NCI-H526 treated with DMSO at 0.1 percent for 48 hours (cell line): Measurements from ENCODE around the gene MBP.
"Not testable (repeated sequence)": the region's sequence is repeated elsewhere in the genome, so short reads cannot be mapped to it uniquely, and the experiment has no call there.

ENCODE experiments used
- DNase-seq: peaks from one replicate; lab custom pipeline; 2025; lab: John Stamatoyannopoulos, UW

MBP gene

DNA sequence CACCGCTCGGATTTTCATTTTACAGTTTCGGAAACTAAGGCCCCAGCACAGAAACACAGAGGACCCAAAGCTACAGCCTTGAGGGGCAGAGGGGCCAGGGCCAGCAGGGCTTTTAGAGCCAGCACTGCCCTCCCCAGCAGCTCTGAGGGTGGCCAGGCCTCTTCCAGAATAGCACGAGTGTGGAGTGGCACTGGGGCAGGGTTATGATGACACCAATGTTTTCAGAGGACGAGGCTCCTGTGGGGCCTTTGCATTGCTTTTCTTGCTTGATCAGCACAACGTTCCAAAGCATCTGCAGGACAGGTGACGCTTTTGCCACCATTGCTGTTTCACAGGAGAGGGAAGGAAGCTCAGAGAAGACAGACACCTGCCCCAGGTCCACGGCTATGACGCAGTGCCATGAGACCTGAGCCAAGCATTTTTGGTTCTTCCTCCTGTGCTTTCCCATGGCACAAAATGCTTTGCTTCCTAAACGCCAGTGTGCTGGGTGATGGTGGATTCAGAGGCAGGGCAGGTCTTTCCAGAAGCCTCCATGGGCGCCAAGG, 126.9 kb downstream of the MBP start:
- DNase-seq, result no peak

- no peak for DNase-seq
These were observed 127.8 kb downstream of the MBP start for GRCh38 chr18:77004555-77005380.

- no peak for DNase-seq
These were observed 129.3 kb downstream of the MBP start for GRCh38 chr18:77003316-77003715.

DNA sequence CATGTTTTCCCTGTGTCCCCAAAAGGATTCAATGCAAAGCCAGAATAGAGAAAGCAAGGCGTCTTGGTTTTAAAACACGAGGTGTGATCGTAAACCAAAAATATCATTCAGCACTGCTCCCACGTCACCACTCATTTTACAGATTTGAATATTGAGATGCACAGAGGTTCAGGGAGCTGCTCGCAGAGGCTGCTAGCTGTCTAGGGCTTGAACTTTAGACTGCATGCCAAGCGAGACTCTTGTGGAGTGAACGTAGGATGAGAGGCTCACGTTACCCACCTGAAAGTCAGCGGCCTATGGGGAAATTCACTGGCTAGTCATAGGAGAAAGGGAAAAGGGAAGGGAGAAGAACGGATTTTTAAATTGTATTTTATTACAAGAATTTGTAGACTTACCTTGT, 130.1 kb downstream of the MBP start:
- peak; percentile 10 for DNase-seq

DNA sequence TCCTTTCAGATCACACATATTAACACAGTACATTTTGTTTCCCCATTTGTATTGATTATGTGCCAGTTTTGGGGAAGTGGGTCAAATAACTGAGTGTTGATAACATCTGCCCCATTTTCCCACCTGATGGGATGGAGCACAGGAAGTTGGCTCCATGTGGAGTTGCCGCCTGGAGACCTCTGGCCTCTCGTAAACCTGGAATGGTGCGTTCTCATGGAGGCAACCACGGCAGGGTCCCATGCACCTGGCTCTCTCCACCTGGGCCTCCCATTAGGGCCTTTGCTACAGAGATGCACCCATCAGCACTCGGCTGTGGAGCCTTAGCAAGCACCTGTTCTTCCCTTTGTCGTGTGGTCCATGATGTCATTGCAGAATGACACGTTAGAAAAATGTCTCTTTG, 130.6 kb downstream of the MBP start:
- no peak for DNase-seq

GRCh38 chr18:77001041-77001440, 131.5 kb downstream of the MBP start:
- no peak for DNase-seq

DNA sequence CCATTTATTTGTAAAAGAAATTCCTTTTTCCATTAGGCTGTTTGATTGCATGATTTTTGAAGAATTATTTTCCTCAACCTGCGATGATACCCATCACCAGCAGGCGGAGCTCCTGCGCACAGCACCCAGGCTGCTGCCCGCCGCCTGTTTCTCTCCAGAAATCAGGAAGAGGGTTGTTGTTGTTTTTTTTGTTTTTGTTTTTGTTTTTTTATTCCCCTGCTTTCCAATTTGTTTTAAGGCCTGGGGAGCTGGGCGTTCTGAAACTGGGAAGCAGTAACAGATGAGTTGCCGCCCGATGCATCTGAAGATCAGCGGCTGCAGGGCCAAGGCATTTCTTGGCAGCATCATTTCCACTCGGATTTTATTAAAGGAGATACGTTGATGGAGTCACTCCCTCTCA, 132.1 kb downstream of the MBP start:
- DNase-seq, result no peak

DNA sequence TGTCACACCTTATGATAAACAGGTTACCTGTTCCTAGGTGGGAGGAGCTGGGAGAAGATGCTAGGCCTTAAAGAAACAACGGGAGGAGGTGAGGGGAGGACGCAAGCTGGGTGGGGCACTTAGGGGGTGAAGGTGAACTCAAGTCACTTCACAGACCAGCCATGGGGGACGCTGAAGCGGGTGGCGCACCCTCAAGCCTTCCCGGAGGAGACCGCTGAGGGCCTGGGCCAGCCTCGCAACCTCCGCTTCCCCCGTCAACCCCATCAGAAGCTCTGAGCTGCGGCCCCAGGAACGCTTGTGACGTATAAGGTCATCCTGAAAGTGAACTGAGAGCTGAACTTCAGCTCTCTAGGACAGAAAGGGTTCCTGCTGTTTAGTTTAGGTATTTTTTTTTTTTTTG, 133.5 kb downstream of the MBP start:
- no peak for DNase-seq

DNA sequence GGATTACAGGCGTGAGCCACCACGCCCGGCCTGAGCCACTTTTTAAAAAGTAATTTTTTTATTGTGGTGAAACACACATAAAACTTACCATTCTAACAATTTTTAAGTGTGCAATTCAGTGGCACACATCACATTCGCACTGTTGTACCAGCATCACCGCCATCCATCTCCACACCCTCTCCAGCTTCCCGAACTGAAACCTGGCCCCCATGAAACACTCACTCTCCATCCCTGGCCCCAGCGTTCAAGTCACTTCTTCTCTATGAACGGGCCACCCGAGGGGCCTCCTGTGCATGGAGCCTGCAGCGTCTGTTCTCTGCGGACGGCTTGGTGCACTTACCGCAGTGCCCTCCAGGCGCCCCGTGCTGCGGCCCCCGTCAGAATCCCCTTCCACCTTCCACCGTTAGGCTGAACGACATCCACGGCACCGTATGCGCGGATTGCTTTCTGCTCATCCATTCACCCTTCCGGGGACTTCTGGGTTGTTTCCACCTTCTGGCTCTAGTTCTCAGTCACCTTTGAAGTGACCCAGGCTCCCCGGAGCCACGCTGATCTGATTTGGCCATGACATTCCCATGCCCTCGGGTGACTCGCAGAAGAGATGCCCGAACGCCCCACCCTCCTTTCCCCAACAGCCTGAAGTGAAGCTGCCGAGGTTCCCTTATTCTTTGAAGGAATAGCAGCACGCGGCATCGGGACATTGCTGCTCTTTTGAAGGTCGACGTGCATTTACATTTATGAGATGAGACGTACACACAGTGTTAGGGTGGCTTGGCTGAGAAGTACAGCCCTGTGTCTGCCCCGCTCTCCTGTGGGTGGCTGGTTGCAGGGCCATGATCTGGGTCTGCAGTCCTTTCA, 134.4 kb downstream of the MBP start:
- DNase-seq, result no peak

GRCh38 chr18:76996429-76996828, 136.2 kb downstream of the MBP start:
- DNase-seq, result no peak

- DNase-seq, result no peak
These were observed 136.7 kb downstream of the MBP start for GRCh38 chr18:76995896-76996295.

DNA sequence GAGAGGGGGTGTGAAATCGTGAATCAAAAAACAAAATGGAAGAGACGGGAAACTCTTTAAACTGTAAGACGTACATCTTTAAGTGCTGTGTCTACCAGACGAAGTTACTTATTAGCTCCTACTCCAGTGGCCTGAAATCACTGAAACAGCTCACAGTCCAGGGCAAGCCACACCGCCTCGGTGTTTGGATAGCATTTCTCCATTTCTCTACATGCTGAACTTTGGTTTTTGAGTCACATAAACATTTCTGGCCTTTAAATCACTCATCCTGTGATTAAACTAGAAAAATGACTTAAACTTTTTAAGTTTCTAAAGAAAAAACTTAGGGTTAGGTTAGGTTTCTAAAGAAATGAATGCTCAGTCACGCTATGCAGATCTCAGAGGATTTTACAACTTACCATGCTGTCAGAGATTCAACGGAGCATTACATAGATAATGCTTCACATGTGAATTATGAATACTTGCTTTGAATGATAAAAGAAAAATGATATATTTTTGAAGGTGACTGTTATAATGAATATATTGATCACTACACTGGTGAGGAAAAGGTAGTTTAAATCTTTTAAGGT, 138.4 kb downstream of the MBP start:
- no peak for DNase-seq

DNA sequence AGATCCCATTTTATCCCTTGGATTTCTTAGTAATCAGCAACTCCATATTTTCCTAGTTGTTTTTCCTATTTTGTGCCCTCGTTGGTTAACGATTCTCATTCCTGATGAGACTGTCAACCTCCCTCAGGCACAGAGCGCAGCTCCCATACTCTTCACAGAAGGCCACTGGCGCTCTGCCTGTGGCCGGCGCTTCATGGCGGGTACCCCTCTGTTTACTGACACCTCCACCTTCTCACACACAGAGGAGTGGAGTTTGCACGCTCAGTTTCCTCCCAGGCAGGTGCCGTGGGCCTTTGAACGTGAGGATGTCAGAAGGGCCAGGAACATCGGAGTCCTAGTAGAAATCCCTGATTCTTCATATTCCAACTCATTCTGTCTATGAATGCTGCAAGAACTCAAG, 139.0 kb downstream of the MBP start:
- DNase-seq, result no peak

DNA sequence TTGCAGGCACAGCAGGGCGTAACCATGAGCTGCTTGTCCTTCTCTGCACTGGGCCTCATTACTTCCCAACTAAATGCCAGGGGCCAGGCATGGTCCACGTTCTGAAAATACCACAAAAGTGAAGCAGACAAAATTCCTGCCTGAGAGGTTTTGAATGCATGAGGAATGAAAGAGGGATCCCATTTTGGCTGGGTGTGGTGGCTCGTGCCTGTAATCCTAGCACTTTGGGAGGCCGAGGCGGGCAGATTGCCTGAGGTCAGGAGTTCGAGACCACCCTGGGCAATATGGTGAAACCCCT, 139.5 kb downstream of the MBP start:
- no peak for DNase-seq

GRCh38 chr18:76992226-76993084, 140.1 kb downstream of the MBP start:
- DNase-seq, result no peak

DNA sequence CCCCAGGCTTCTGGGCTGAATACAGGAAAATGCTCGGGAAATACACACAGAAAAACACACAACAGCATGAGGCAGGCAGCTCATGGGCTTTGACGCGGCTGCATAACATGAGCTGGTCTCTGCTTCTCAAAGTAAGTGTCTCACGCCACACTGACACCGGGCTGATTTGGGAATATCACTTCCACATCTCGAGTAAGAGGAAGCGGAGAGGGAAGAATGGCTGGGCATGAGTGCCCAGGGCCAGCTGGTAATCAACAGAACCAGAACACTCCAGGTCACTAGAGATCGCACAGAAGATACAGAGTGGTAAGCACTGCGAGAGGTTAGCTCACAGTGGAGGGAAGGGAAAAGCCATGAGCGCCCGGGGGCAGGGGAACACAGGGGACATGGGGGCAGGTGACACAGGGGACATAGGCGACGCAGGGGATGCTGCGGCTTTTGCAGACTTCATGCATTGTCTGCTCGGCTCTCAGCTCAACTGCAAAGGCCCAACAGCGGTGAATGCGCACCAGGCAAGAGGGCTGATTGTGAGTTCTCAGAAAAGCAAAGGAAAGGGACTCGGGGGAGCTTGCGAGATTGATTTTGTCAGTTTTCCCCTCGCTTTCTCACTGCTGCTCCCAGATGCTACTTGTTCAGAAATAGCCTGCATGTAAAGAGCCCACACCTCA, 141.4 kb downstream of the MBP start:
- no peak for DNase-seq

GRCh38 chr18:76990343-76991020, 142.1 kb downstream of the MBP start:
- not testable (repeated sequence) for DNase-seq

DNA sequence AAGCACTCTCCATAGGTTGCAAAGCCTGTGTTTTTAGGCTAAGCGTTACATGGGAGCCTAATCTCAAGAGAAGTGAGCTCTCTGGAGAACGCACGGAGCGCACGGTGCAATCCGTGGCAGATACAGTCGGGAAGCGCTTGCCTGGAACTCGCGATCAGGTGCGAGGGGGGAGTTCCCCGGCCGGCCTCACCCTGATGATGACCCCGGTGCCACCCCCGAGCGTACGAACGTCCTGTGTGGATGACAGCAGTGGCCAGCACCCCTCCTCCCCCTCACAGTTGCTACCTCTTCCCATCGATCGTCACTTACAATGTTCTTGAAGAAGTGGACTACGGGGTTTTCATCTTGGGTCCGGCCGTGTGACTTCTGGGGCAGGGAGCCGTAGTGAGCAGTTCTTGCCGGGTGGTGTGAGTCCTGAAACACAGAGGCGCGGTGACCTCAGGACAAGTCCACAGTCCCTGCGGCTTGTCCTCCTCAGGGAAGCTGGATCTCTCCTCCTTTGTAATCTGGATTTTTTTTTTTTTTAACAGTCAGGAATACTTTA, 142.9 kb downstream of the MBP start:
- no peak for DNase-seq

DNA sequence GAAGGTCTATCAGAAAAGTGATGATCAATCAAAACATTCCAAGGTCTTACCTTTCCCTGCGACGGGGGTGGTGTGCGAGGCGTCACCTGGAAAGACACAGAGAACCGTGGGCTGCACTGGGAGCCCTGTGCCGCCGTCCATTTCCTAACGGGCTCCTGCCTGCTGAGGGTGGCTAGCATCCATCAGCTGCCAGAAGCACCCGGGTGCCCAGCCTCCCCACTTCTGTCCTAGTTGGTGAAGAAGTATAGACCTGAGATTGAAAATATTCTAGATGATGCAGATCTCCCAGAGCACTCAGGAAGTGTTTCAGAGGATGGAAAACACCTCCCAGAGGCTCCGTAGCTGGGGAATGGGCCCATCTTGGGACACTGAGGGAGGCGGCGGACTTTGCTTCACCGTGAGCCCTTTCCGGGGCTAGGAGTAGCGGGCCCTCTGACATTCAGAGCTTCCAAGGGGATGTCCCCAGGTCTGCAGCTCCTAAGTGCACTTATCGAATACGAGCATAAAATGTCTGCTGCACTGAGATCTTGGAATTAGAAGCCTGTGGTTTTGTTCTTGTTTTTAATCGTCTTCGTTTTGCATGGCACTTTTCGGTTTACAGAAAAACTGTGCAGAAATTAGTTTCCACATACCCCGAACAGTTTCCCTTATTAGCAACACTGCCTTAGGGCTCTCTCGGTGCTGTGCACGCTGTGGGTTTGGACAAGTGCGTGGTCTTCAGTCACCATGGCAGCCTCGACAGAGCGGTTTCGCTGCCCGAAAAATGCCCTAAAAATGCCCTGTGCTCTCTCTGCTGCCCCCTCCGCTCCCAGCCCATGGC, 143.5 kb downstream of the MBP start:
- no peak for DNase-seq
